Measurements from ENCODE around the gene CAMK2G.
A peak's percentile ranks its signal among the peaks of the same experiment; 100 is the strongest.

The CAMK2G gene

GRCh38 chr10:73863039-73863817 is 11.1 kb downstream of the CAMK2G start:
- no peak for DNase-seq (ENCODE audit: low read depth)

GRCh38 chr10:73862011-73862410 is 12.3 kb downstream of the CAMK2G start:
- DNase-seq (ENCODE audit: low read depth): no peak

GRCh38 chr10:73859784-73860491 is 14.4 kb downstream of the CAMK2G start:
- no peak for DNase-seq (ENCODE audit: low read depth)

GRCh38 chr10:73859428-73859783 is 14.9 kb downstream of the CAMK2G start:
- no peak for DNase-seq (ENCODE audit: low read depth)

GRCh38 chr10:73858750-73859427 is 15.5 kb downstream of the CAMK2G start:
- DNase-seq (ENCODE audit: low read depth): no peak

- DNase-seq (ENCODE audit: low read depth): no peak
Observed at GRCh38 chr10:73858013-73858708, 16.2 kb downstream of the CAMK2G start.

GRCh38 chr10:73857446-73857845 is 16.9 kb downstream of the CAMK2G start:
- DNase-seq (ENCODE audit: low read depth): no peak

- no peak for DNase-seq (ENCODE audit: low read depth)
Observed at GRCh38 chr10:73856261-73856660, 18.1 kb downstream of the CAMK2G start.

GRCh38 chr10:73855413-73855812 is 18.9 kb downstream of the CAMK2G start:
- DNase-seq (ENCODE audit: low read depth): no peak

- DNase-seq (ENCODE audit: low read depth): no peak
Observed at GRCh38 chr10:73854310-73854709, 20.0 kb downstream of the CAMK2G start.

- DNase-seq (ENCODE audit: low read depth): no peak
Observed at GRCh38 chr10:73853196-73853595, 21.2 kb downstream of the CAMK2G start.

- DNase-seq (ENCODE audit: low read depth): peak; percentile 6
Observed at GRCh38 chr10:73850863-73851461, 23.4 kb downstream of the CAMK2G start.

- DNase-seq (ENCODE audit: low read depth): no peak
Observed at GRCh38 chr10:73850211-73850610, 24.1 kb downstream of the CAMK2G start.

GRCh38 chr10:73848821-73849489 is 25.4 kb downstream of the CAMK2G start:
- DNase-seq (ENCODE audit: low read depth): peak; percentile 49

GRCh38 chr10:73847031-73847430 is 27.3 kb downstream of the CAMK2G start:
- DNase-seq (ENCODE audit: low read depth): no peak

GRCh38 chr10:73843261-73843660 is 31.1 kb downstream of the CAMK2G start:
- no peak for DNase-seq (ENCODE audit: low read depth)

- no peak for DNase-seq (ENCODE audit: low read depth)
Observed at GRCh38 chr10:73842349-73842748, 32.0 kb downstream of the CAMK2G start.

- DNase-seq (ENCODE audit: low read depth): peak; percentile 14
Observed at GRCh38 chr10:73841526-73842285, 32.6 kb downstream of the CAMK2G start.

GRCh38 chr10:73841061-73841421 is 33.3 kb downstream of the CAMK2G start:
- no peak for DNase-seq (ENCODE audit: low read depth)

GRCh38 chr10:73840403-73841060 is 33.8 kb downstream of the CAMK2G start:
- no peak for DNase-seq (ENCODE audit: low read depth)

All from stromal cell of bone marrow (primary cell).